ENCODE results near the gene SF3A1.

SF3A1 gene

GRCh38 chr22:30291058-30291892, 65.4 kb downstream of the SF3A1 start:
- no peak for DNase-seq (ENCODE audit: insufficient read length, low spot score)

GRCh38 chr22:30290342-30291057, 66.2 kb downstream of the SF3A1 start:
- FAIRE-seq (no peak), DNase-seq (ENCODE audit: insufficient read length, low spot score) (no peak)

More at GRCh38 chr22:30291058-30291892, 65.4 kb downstream of the SF3A1 start:
- no peak for FAIRE-seq

GRCh38 chr22:30289980-30290313, 66.7 kb downstream of the SF3A1 start:
- FAIRE-seq = no peak

GRCh38 chr22:30289141-30289979, 67.3 kb downstream of the SF3A1 start, which contains the start of gene CASTOR1:
Gene CASTOR1, minus strand, starts transcription at chr22:30289505. Its CDS starts 8 bp downstream, at chr22:30289497.
- DNase-seq (ENCODE audit: insufficient read length, low spot score) (peak; percentile 94), FAIRE-seq (peak; percentile 86)

More at GRCh38 chr22:30289980-30290313, 66.7 kb downstream of the SF3A1 start:
- no peak for DNase-seq (ENCODE audit: insufficient read length, low spot score)

GRCh38 chr22:30288419-30289140, 68.1 kb downstream of the SF3A1 start:
- FAIRE-seq = no peak

GRCh38 chr22:30287648-30288418, 68.9 kb downstream of the SF3A1 start:
- FAIRE-seq (peak; percentile 54), DNase-seq (ENCODE audit: insufficient read length, low spot score) (peak; percentile 74)

More at GRCh38 chr22:30288419-30289140, 68.1 kb downstream of the SF3A1 start:
- no peak for DNase-seq (ENCODE audit: insufficient read length, low spot score)

- FAIRE-seq = no peak
- DNase-seq (ENCODE audit: insufficient read length, low spot score) = peak; percentile 57
Observed at GRCh38 chr22:30286813-30287647, 69.7 kb downstream of the SF3A1 start.

GRCh38 chr22:30286331-30286730, 70.4 kb downstream of the SF3A1 start:
- FAIRE-seq (no peak), DNase-seq (ENCODE audit: insufficient read length, low spot score) (no peak)

GRCh38 chr22:30285846-30286200, 70.9 kb downstream of the SF3A1 start:
- FAIRE-seq = no peak
- no peak for DNase-seq (ENCODE audit: insufficient read length, low spot score)

GRCh38 chr22:30285176-30285845, 71.4 kb downstream of the SF3A1 start:
- no peak for DNase-seq (ENCODE audit: insufficient read length, low spot score)
- FAIRE-seq = no peak

DNA sequence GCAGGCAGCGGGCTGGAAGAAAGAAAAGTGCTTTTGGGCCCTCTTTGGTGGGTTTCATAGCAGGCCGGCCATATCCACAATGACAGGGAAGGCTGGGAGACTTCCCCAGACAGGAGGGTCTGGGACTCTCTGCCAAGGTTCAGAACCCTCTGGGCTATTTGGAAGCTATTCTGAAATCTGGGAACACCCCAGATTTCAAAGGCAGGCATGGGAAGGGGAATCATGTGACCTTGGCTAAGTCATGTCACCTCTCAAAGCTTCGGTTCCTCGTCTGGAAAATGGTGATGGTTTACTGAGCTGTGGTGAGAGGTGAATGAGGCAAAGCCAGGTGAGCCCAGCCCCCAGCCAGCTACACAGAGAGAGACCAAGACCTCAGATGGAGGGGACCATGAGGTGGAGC, 72.0 kb downstream of the SF3A1 start:
- no peak for FAIRE-seq
- DNase-seq (ENCODE audit: insufficient read length, low spot score) = no peak

GRCh38 chr22:30284172-30284571, 72.5 kb downstream of the SF3A1 start:
- no peak for DNase-seq (ENCODE audit: insufficient read length, low spot score)
- FAIRE-seq = no peak

DNA sequence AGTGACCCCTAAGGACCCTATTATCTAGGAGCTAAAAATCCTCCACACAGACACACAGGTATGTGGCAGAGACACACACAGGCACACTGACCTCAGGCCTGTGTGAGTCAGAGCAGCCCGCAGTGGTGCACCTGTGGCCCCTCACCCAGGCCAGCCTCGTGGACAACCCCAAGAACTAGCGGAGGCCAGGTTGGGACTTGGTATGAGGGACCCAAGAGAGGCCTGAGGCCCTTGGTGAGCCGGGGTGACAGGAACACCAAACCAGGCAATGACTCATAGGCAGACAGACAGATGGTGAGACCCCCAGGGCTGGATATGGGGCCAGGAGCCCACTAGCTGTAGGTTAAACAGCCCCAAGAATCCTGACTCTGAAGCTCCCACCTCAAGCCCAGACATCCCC, 73.4 kb downstream of the SF3A1 start:
- no peak for FAIRE-seq
- no peak for DNase-seq (ENCODE audit: insufficient read length, low spot score)

GRCh38 chr22:30282616-30283046, 74.1 kb downstream of the SF3A1 start:
- DNase-seq (ENCODE audit: insufficient read length, low spot score) (no peak), FAIRE-seq (no peak)
